Neural crest cell (in vitro differentiated cells): ENCODE data around the gene PTCD2. TPM values are rescaled to one million over a fixed set of nuclear protein-coding genes. Genes with fewer than 3 reads are reported as not detected.

Experiments used
- DNase-seq: peaks from one replicate; pipeline ENCODE4 v3.0.0; 2021; ENCODE audit warnings: low read depth, mixed read lengths, low spot score
- H3K27ac Mint-ChIP-seq: one replicate; pipeline ENCODE4 v1.8.0; 2021; ENCODE audit warnings: mild to moderate bottlenecking, mixed read lengths; ENCODE audit not compliant: unreplicated experiment
- H3K27me3 Mint-ChIP-seq: 2 replicates; pipeline ENCODE4 v1.8.0; 2021; ENCODE audit warnings: low read depth, mild to moderate bottlenecking, mixed read lengths
- H3K36me3 Mint-ChIP-seq: 2 replicates; pipeline ENCODE4 v1.8.0; 2021; ENCODE audit warnings: low read depth, mild to moderate bottlenecking, mixed read lengths
- H3K4me1 Mint-ChIP-seq: 2 replicates; pipeline ENCODE4 v1.8.0; 2021; ENCODE audit warnings: mixed read lengths
- H3K4me3 Mint-ChIP-seq: one replicate; pipeline ENCODE4 v1.8.0; 2021; ENCODE audit warnings: mild to moderate bottlenecking, mixed read lengths
- H3K9me3 Mint-ChIP-seq: 2 replicates; pipeline ENCODE4 v1.8.0; 2021; ENCODE audit warnings: mixed read lengths
- CTCF ChIP-seq: fragments of 200-600 bp; sonication (generic); conservative IDR thresholded peaks from 2 replicates; pipeline ENCODE4 v1.5.0; 2021; ENCODE audit warnings: antibody characterized with exemption, mild to moderate bottlenecking
- total RNA-seq: library from RNA; stranded (reverse); gene quantifications from 2 replicates; pipeline ENCODE4 v1.2.1, GENCODE V29; 2021

PTCD2 gene
- total RNA-seq, 1 donor from 2014 or later = 13.6 TPM

GRCh38 chr5:72291601-72292000 is 28.6 kb upstream of the PTCD2 start:
- H3K9me3 Mint-ChIP-seq = no peaks in the 10 kb centered on the region
- TF ChIP-seq CTCF = no peak
- H3K4me3 Mint-ChIP-seq = no peak overlapping the region
- no peaks in the 10 kb centered on the region for H3K27me3 Mint-ChIP-seq
- peaks cover 13% of the 10 kb centered on the region for H3K36me3 Mint-ChIP-seq
- DNase-seq = no peak
- no peak overlapping the region for H3K27ac Mint-ChIP-seq
- H3K4me1 Mint-ChIP-seq = no peaks in the 10 kb centered on the region

- no peak for TF ChIP-seq CTCF
- Mint-ChIP-seq H3K4me3 (no peak overlapping the region), H3K27me3 (no peaks in the 10 kb centered on the region), H3K27ac (no peak overlapping the region), H3K4me1 (no peaks in the 10 kb centered on the region), H3K9me3 (no peaks in the 10 kb centered on the region), H3K36me3 (peaks cover 12% of the 10 kb centered on the region)
- no peak for DNase-seq
Observed at GRCh38 chr5:72292411-72292810, 27.8 kb upstream of the PTCD2 start.

- H3K36me3 Mint-ChIP-seq = peaks cover 9% of the 10 kb centered on the region
- TF ChIP-seq CTCF = no peak
Observed at GRCh38 chr5:72293495-72294055, 26.6 kb upstream of the PTCD2 start.

GRCh38 chr5:72294473-72294872 is 25.7 kb upstream of the PTCD2 start:
- Mint-ChIP-seq H3K4me3 (no peak overlapping the region), H3K27ac (no peak overlapping the region), H3K9me3 (no peaks in the 10 kb centered on the region), H3K36me3 (peaks cover 7% of the 10 kb centered on the region), H3K27me3 (no peaks in the 10 kb centered on the region), H3K4me1 (no peaks in the 10 kb centered on the region)
- no peak for TF ChIP-seq CTCF
- DNase-seq = no peak

More at GRCh38 chr5:72293495-72294055, 26.6 kb upstream of the PTCD2 start:
- no peaks in the 10 kb centered on the region for H3K9me3 Mint-ChIP-seq
- H3K27me3 Mint-ChIP-seq = no peaks in the 10 kb centered on the region
- no peak overlapping the region for H3K4me3 Mint-ChIP-seq
- H3K27ac Mint-ChIP-seq = peak overlapping the region; percentile 43
- no peak for DNase-seq
- H3K4me1 Mint-ChIP-seq = no peaks in the 10 kb centered on the region

- Mint-ChIP-seq H3K36me3 (peaks cover 12% of the 10 kb centered on the region), H3K27me3 (no peaks in the 10 kb centered on the region), H3K9me3 (no peaks in the 10 kb centered on the region), H3K27ac (no peak overlapping the region), H3K4me1 (no peaks in the 10 kb centered on the region), H3K4me3 (no peak overlapping the region)
- no peak for DNase-seq
- TF ChIP-seq CTCF = no peak
Observed at GRCh38 chr5:72295539-72295938, 24.6 kb upstream of the PTCD2 start.
